Large intestine (tissue), 3 donors: ENCODE measurements around the gene GSTP1. TPM values are rescaled to one million over a fixed set of nuclear protein-coding genes. Genes with fewer than 3 reads are reported as not detected.
"Not testable (repeated sequence)": the region's sequence is repeated elsewhere in the genome, so short reads cannot be mapped to it uniquely, and the experiment has no call there.

Source experiments
- DNase-seq, 2 donors: peaks; one replicate each; pipeline versions ENCODE4 v3.0.0 to v3.0.0-alpha.2; 2013
- H3K27ac ChIP-seq: one replicate; pipeline ENCODE4 v1.5.1; 2013; ENCODE audit warnings: low read length
- H3K27me3 ChIP-seq: 2 replicates; pipeline ENCODE4 v1.6.1; 2013; ENCODE audit warnings: low read length; ENCODE audit not compliant: control insufficient read depth, insufficient read depth
- H3K36me3 ChIP-seq: 2 replicates; pipeline ENCODE4 v1.6.1; 2013; ENCODE audit warnings: low read length; ENCODE audit not compliant: control insufficient read depth, insufficient read depth
- H3K4me1 ChIP-seq: one replicate; pipeline ENCODE4 v1.6.1; 2013; ENCODE audit warnings: low read length; ENCODE audit not compliant: control insufficient read depth, insufficient read depth
- H3K4me3 ChIP-seq: one replicate; pipeline ENCODE4 v1.5.1; 2013; ENCODE audit warnings: low read length
- H3K9me3 ChIP-seq: one replicate; pipeline ENCODE4 v1.6.1; 2013; ENCODE audit warnings: mild to moderate bottlenecking, low read depth, low read length, moderate library complexity; ENCODE audit not compliant: control insufficient read depth
- WGBS: methylation state at CpG from one replicate; pipeline ENCODE4 v1.1.5; 2013; ENCODE audit warnings: low lambda C conversion rate; ENCODE audit not compliant: insufficient coverage; 5-methylcytosine and 5-hydroxymethylcytosine counted together
- polyA plus RNA-seq: library from polyadenylated mRNA; unstranded; fragments of 120-200 nt; gene quantifications from one replicate; pipeline ENCODE4 v1.2.1, GENCODE V29; 2013

The GSTP1 gene
- polyA plus RNA-seq, 1 donor: 848 TPM

- peaks cover 12% of the 10 kb centered on the region for H3K27me3 ChIP-seq
- H3K4me3 ChIP-seq: no peak overlapping the region
- peaks cover 3% of the 10 kb centered on the region for H3K9me3 ChIP-seq
- peaks cover 45% of the 10 kb centered on the region for H3K36me3 ChIP-seq
- H3K27ac ChIP-seq: no peak overlapping the region
- peaks cover 18% of the 10 kb centered on the region for H3K4me1 ChIP-seq
- no peak for DNase-seq
- no CpG with 5 or more reads among the region's 13 CpGs for WGBS
Measured at GRCh38 chr11:67612751-67613150, 29.1 kb downstream of the GSTP1 start.

GRCh38 chr11:67613313-67613959 lies 29.8 kb downstream of the GSTP1 start:
- DNase-seq: no peak
- Histone ChIP-seq H3K9me3 (peaks cover 3% of the 10 kb centered on the region), H3K27me3 (peaks cover 12% of the 10 kb centered on the region), H3K27ac (peak overlapping the region; percentile 41), H3K4me3 (peak overlapping the region; percentile 46), H3K36me3 (peaks cover 43% of the 10 kb centered on the region), H3K4me1 (peaks cover 13% of the 10 kb centered on the region)
- WGBS: no CpG with 5 or more reads among the region's 17 CpGs

DNA sequence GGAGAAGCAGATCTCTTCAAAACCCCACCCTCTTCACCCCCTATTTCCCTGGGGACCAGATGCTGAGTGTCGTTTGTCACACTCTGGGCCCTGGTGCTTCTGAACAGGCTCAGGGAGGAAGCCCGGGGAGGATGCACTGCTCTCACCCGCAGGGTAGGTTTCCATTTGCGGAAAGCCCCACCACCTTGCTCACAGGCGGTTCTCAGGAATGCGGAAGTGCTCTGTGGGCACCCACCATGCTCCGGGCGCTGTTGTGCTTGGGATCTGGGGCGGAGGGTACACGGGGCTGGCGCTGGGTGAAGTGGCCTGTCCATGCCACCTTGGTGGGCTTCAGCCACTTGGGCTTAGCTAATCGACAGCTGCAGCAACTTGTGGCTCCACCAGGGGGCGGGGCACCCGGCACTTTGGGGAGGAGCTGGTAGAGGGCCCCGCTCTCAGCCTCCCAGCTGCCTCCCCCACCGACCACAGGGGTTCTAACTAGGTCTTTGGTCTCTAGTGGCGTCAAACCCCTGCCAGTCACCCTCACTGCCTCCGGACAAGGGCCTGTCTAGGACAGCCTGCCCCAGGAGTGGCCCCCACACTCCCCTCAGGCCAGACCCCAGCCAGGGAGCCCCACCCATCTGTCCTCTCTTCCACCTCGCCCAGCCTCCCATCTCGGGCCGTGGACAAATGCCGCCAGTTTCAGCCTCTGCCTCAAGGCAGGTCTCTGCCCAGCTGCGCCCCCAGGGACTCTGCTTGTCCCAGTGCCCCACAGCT lies 30.5 kb downstream of the GSTP1 start:
- Histone ChIP-seq H3K4me1 (peaks cover 13% of the 10 kb centered on the region), H3K27ac (peak overlapping the region; percentile 41), H3K9me3 (peaks cover 3% of the 10 kb centered on the region), H3K36me3 (peaks cover 36% of the 10 kb centered on the region), H3K27me3 (peaks cover 12% of the 10 kb centered on the region), H3K4me3 (peak overlapping the region; percentile 46)
- no CpG with 5 or more reads among the region's 23 CpGs for WGBS
- peak; percentile 52 to 64 for DNase-seq

DNA sequence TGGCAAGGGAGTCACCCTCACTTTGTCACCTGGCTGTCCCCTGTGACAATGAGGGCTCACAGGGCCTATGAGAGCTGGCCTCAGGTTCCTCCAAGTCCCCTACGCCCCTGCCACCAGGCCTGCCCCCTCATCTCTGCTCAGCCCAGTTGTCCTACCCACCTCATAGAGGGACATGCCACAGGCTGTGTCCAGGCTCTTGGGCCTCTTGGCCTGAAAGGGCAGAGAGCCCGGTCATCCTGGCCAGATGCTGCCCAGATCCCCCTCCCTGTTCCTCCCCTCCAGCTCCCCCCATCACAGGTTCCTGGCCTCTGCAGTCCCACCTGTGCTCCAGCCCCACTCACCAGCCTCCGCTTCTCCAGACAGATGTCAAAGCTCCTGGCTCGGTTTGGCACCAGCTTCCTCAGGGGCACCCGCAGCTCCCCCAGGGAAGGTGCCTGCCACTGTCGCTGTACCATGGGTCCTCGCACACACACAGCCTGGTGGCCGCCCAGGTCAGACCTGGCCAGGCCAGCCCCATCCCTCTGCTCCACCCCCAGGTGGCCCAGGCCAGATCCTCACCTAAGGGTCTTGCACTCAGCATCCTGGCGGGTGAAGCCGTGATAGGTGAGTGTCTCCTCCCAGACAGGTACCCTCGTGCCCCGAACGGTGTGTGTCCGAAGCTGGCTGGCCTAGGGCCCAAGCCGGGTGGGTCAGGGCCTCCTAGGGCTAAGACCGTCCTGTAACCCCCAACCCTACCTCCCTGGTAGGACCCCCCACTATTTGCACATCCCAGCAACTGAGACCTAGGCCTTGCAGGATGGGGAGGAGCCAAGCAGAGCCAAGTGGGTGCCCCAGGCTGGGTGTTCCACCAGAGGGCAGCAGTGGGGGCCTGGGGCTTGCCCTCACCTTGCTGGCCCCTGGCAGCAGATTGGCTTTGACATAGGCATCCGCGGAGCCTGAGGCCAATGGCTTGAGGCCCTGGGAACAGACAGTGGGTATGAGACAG lies 31.4 kb downstream of the GSTP1 start:
- Histone ChIP-seq H3K36me3 (peaks cover 30% of the 10 kb centered on the region), H3K9me3 (peaks cover 3% of the 10 kb centered on the region), H3K4me3 (no peak overlapping the region), H3K27me3 (peaks cover 12% of the 10 kb centered on the region), H3K27ac (no peak overlapping the region), H3K4me1 (peaks cover 13% of the 10 kb centered on the region)
- DNase-seq: peak in 1 of 2 donors; percentile 43
- WGBS: no CpG with 5 or more reads among the region's 18 CpGs

DNA sequence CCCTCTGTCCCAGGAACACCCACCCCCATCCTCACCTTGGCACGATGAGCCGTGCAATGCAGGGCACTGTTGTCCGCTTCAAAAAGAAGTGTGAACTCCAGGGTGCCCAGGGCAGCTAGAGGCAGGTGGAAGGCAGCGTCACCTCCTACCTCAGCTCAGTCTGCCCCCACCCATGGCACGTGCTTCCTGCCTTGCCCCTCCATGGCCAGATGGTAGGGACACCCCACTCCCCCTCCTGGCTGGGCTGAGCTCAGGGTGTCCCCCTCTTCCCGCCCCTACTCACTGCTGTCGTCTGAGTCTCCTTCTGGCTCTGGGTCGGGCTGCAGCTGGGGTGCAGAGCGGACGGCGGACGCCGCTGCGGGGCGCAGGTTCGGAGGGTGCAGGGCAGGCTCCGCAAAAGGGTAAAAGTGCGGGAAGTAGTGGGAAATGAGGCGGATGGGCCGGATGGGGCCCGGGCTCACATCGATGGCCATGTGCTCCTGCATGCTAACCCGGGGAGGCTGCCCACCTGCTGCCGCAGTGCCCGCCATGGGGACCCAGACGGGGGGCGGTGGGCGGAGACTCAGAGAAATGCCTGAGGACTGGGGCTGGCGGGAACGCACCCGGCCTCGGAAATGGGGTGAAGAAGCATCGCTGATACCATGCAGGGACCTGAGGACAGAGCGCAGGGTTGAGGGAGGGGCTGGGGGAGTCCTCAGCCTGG lies 32.3 kb downstream of the GSTP1 start:
- Histone ChIP-seq H3K36me3 (peaks cover 21% of the 10 kb centered on the region), H3K27ac (no peak overlapping the region), H3K27me3 (peaks cover 12% of the 10 kb centered on the region), H3K4me3 (no peak overlapping the region), H3K4me1 (peaks cover 13% of the 10 kb centered on the region), H3K9me3 (peaks cover 3% of the 10 kb centered on the region)
- no peak for DNase-seq
- no CpG with 5 or more reads among the region's 34 CpGs for WGBS

- DNase-seq: no peak
- no peak overlapping the region for H3K27ac ChIP-seq
- peaks cover 3% of the 10 kb centered on the region for H3K9me3 ChIP-seq
- peaks cover 13% of the 10 kb centered on the region for H3K36me3 ChIP-seq
- peaks cover 12% of the 10 kb centered on the region for H3K27me3 ChIP-seq
- 100% methylated on average over 1 of the region's 11 CpGs for WGBS
- no peak overlapping the region for H3K4me3 ChIP-seq
- H3K4me1 ChIP-seq: peaks cover 13% of the 10 kb centered on the region
Measured at GRCh38 chr11:67616431-67617242, 33.0 kb downstream of the GSTP1 start.

GRCh38 chr11:67617243-67617953 lies 33.8 kb downstream of the GSTP1 start:
- H3K27ac ChIP-seq: no peak overlapping the region
- DNase-seq: no peak
- peaks cover 13% of the 10 kb centered on the region for H3K4me1 ChIP-seq
- WGBS: 83% methylated on average over 1 of the region's 7 CpGs
- H3K9me3 ChIP-seq: peaks cover 3% of the 10 kb centered on the region
- peaks cover 12% of the 10 kb centered on the region for H3K27me3 ChIP-seq
- H3K36me3 ChIP-seq: peaks cover 7% of the 10 kb centered on the region
- no peak overlapping the region for H3K4me3 ChIP-seq

DNA sequence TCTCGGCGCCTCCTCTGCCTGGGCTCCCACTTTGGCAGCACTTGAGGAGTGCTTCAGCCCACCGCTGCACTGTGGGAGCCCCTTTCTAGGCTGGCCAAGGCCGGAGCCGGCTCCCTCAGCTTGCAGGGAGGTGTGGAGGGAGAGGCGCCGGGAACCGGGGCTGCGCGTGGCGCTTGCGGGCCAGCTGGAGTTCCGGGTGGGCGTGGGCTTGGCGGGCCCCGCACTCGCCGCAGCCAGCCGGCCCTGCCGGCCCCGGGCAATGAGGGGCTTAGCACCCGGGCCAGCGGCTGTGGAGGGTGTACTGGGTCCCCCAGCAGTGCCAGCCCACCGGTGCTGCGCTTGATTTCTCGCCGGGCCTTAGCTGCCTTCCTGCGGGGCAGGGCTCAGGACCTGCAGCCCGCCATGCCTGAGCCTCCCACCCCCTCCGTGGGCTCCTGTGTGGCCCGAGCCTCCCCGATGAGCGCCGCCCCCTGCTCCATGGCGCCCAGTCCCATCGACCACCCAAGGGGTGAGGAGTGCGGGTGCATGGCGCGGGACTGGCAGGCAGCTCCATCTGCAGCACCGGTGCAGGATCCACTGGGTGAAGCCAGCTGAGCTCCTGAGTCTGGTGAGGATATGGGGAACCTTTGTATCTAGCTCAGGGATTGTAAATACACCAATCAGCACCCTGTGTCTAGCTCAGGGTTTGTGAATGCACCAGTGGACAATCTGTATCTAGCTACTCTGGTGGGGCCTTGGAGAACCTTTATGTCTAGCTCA lies 35.5 kb downstream of the GSTP1 start:
- not testable (repeated sequence) for DNase-seq, H3K9me3 ChIP-seq, H3K36me3 ChIP-seq, H3K27ac ChIP-seq, H3K4me3 ChIP-seq
- Histone ChIP-seq H3K27me3 (peaks cover 12% of the 10 kb centered on the region), H3K4me1 (peaks cover 13% of the 10 kb centered on the region)
- whole genome bisulfite sequencing: no CpG with 5 or more reads among the region's 40 CpGs
